ENCODE data around the gene DNMBP.
"Not testable (repeated sequence)": the region's sequence is repeated elsewhere in the genome, so short reads cannot be mapped to it uniquely, and the experiment has no call there.

Gene DNMBP

DNA sequence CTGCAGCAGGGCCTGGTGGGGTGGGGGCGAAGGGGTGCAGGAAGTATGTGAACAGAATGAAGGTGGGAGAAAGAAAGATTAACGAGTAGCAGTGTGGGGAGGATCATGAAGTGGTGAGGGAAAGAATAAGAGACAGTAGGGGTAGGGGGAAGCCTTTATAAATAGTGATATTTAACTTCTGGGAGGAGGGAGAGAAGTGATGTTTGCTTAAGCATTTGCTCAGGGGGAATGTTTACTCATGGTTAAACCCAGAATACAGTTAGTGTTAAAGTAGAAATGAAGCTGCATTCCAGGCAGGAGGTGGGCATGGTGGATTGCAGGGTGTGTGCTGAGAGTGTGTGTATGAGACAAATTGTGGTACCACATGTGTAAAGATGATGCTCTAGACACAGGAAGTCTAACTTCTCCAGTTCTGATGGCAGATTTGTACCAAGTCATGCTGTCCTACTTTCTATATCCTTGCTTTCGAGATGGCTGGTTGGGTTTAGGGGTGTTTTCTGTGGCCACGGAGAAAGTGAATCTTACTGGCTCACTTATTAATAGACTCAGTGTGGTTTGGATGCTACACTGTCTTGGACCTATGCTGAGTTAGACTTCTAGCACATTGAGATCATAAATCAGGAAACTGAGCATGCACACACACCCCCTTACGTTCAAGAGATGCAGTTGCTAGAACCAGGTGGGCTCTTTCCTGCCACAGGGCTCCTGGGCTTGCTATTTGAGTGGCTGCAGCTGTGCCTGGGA is 10.6 kb upstream of the DNMBP start:
- DNase-seq (ENCODE audit: low read depth), result peak; percentile 68
- TF ChIP-seq, protein P1, sequence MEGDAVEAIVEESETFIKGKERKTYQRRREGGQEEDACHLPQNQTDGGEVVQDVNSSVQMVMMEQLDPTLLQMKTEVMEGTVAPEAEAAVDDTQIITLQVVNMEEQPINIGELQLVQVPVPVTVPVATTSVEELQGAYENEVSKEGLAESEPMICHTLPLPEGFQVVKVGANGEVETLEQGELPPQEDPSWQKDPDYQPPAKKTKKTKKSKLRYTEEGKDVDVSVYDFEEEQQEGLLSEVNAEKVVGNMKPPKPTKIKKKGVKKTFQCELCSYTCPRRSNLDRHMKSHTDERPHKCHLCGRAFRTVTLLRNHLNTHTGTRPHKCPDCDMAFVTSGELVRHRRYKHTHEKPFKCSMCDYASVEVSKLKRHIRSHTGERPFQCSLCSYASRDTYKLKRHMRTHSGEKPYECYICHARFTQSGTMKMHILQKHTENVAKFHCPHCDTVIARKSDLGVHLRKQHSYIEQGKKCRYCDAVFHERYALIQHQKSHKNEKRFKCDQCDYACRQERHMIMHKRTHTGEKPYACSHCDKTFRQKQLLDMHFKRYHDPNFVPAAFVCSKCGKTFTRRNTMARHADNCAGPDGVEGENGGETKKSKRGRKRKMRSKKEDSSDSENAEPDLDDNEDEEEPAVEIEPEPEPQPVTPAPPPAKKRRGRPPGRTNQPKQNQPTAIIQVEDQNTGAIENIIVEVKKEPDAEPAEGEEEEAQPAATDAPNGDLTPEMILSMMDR (IDR thresholded peaks at IDR 0.05; ENCODE audit: low read depth, low read length, missing control alignments), result peak; percentile 28
- no peak overlapping the region for H3K4me3 ChIP-seq (ENCODE audit: low read depth, low read length)

DNA sequence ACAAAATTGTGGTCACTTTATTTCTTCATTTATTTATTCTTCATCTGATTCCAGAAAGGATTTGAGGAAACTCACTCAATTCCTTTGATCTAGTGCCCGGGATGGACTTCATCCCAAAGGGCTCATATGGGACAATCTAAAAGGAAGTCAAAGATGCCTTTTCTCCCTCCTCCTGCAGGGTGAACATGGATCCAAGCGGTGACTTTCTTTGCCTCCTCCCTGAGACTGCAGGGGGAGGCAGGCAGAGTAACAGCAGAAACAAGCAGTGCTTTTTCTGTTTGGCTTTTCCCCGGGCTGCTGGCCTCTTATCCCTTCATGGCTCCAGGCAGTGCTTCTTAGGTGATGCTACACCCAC is 10.0 kb upstream of the DNMBP start:
- no peak overlapping the region for H3K4me3 ChIP-seq (ENCODE audit: low read depth, low read length)
- TF ChIP-seq, protein P1 (IDR thresholded peaks at IDR 0.05; ENCODE audit: low read depth, low read length, missing control alignments), result no peak
- DNase-seq (ENCODE audit: low read depth), result no peak

- DNase-seq (ENCODE audit: low read depth), result peak; percentile 93
- no peak overlapping the region for H3K4me3 ChIP-seq (ENCODE audit: low read depth, low read length)
- TF ChIP-seq, protein P1 (IDR thresholded peaks at IDR 0.05; ENCODE audit: low read depth, low read length, missing control alignments), result no peak
These were observed 4.5 kb upstream of the DNMBP start for GRCh38 chr10:100014071-100014762.

- no peak overlapping the region for H3K4me3 ChIP-seq (ENCODE audit: low read depth, low read length)
- TF ChIP-seq, protein P1 (IDR thresholded peaks at IDR 0.05; ENCODE audit: low read depth, low read length, missing control alignments), result no peak
- DNase-seq (ENCODE audit: low read depth), result no peak
These were observed 3.9 kb upstream of the DNMBP start for GRCh38 chr10:100013621-100014020.

- DNase-seq (ENCODE audit: low read depth); H3K4me3 ChIP-seq (ENCODE audit: low read depth, low read length): not testable (repeated sequence)
These were observed 2.2 kb upstream of the DNMBP start for GRCh38 chr10:100011906-100012305.

GRCh38 chr10:100009283-100009792 is 409 bp downstream of the DNMBP start:
- TF ChIP-seq, protein P1 (IDR thresholded peaks at IDR 0.05; ENCODE audit: low read depth, low read length, missing control alignments), result peak; percentile 65
- H3K4me3 ChIP-seq (ENCODE audit: low read depth, low read length), result peak overlapping the region; percentile 80
- no peak for DNase-seq (ENCODE audit: low read depth)

DNA sequence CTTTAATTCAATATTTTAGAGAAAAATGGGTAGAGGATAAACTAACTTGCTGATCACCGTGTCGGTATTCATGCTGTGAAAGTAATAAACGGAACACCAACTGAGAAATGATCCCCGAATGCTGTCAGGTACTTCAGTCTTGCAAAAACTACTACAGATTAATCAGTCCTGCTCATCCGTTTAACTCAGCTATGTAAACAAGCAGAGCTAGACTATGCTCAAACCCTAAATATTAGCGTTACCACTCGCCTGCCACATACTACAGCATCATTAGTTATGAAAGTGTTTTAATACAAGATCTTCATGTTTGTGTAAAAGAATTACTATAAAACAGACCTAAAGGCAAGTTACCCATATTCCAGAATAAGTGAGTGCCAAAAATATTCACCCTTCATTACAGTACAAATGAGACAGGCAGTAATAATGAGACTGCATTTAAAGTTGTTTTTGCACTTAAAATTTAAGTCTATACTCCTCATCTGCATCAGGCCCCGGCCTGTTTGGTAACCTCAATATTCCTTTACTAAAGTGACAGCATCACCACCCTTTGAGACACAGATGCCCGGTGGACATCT is 952 bp downstream of the DNMBP start:
- peak overlapping the region; percentile 80 for H3K4me3 ChIP-seq (ENCODE audit: low read depth, low read length)
- no peak for DNase-seq (ENCODE audit: low read depth)
- TF ChIP-seq, protein P1 (IDR thresholded peaks at IDR 0.05; ENCODE audit: low read depth, low read length, missing control alignments), result no peak
